ENCODE results near the gene PSMB10.
A peak's percentile ranks its signal among the peaks of the same experiment; 100 is the strongest.

Gene PSMB10

GRCh38 chr16:67910158-67910557 is 26.5 kb downstream of the PSMB10 start:
- peak; percentile 76 to 99 (median 87) for DNase-seq
- intact Hi-C loops (cut with DNase I), result no loop called here

- intact Hi-C loops (cut with DNase I), result no loop called here
- DNase-seq, result peak in 1 of 10 donors; percentile 69
These were observed 27.5 kb downstream of the PSMB10 start for GRCh38 chr16:67909056-67909742.

- peak in 1 of 10 donors; percentile 56 for DNase-seq
- intact Hi-C loops (cut with DNase I), result no loop called here
These were observed 29.1 kb downstream of the PSMB10 start for GRCh38 chr16:67907397-67908180.

- DNase-seq, result no peak
- intact Hi-C loops (cut with DNase I), result no loop called here
These were observed 33.8 kb downstream of the PSMB10 start for GRCh38 chr16:67902831-67903230.

- intact Hi-C loops (cut with DNase I), result no loop called here
- peak in 1 of 10 donors; percentile 14 for DNase-seq
These were observed 34.9 kb downstream of the PSMB10 start for GRCh38 chr16:67901734-67902133.

- DNase-seq, result no peak
- intact Hi-C loops (cut with DNase I), result loop anchor here (10.0 kb wide), 1 partner anchor 52 kb away; the partner anchor contains the start of genes CENPT, NUTF2 and THAP11
These were observed 39.4 kb downstream of the PSMB10 start for GRCh38 chr16:67897231-67897630.

- intact Hi-C loops (cut with DNase I), result loop anchor here (10.0 kb wide), 1 partner anchor 49 kb away; the partner anchor contains the start of genes CENPT, NUTF2 and THAP11
- DNase-seq, result peak in 1 of 10 donors; percentile 79
These were observed 42.8 kb downstream of the PSMB10 start for GRCh38 chr16:67893743-67894399.

- DNase-seq, result peak; percentile 93 to 100 (median 98)
- intact Hi-C loops (cut with DNase I), result loop anchor here (10.0 kb wide), 1 partner anchor 48 kb away; the partner anchor contains the start of genes CENPT, NUTF2 and THAP11
These were observed 43.5 kb downstream of the PSMB10 start, which contains the start of gene PSKH1 for GRCh38 chr16:67892899-67893742. Gene PSKH1, plus strand, starts transcription at chr16:67893254. Its CDS starts 15,496 bp downstream, at chr16:67908750.

GRCh38 chr16:67892375-67892774 is 44.3 kb downstream of the PSMB10 start:
- DNase-seq, result peak in 1 of 10 donors; percentile 34

GRCh38 chr16:67888331-67888730 is 48.3 kb downstream of the PSMB10 start:
- intact Hi-C loops (cut with DNase I), result no loop called here
- no peak for DNase-seq

More at GRCh38 chr16:67892375-67892774, 44.3 kb downstream of the PSMB10 start:
- intact Hi-C loops (cut with DNase I), result loop anchor here (10.0 kb wide), 1 partner anchor 48 kb away; the partner anchor contains the start of genes CENPT, NUTF2 and THAP11

- intact Hi-C loops (cut with DNase I), result no loop called here
- no peak for DNase-seq
These were observed 50.3 kb downstream of the PSMB10 start for GRCh38 chr16:67886387-67886786.

GRCh38 chr16:67885976-67886375 is 50.7 kb downstream of the PSMB10 start:
- intact Hi-C loops (cut with DNase I), result no loop called here
- peak in 1 of 10 donors; percentile 80 for DNase-seq

- intact Hi-C loops (cut with DNase I), result no loop called here
- peak in 2 of 10 donors; percentile 51 to 82 for DNase-seq
These were observed 51.1 kb downstream of the PSMB10 start for GRCh38 chr16:67885545-67885944.

- intact Hi-C loops (cut with DNase I), result no loop called here
- peak; percentile 87 to 99 (median 95) for DNase-seq
These were observed 52.0 kb downstream of the PSMB10 start, which contains the start of gene NRN1L for GRCh38 chr16:67884684-67885083. Gene NRN1L, plus strand, starts transcription at chr16:67884885. Its CDS starts 19 bp downstream, at chr16:67884904.

All from posterior cingulate gyrus (tissue), 11 donors.